Measurements from ENCODE around the gene DOP1A.

GRCh38 chr6:83057705-83058321, 9.7 kb upstream of the DOP1A start:
- TF ChIP-seq CTCF (IDR thresholded peaks at IDR 0.05), result peak; percentile 22 to 56 (median 40)
- no peak for TF ChIP-seq POLR2A (IDR thresholded peaks at IDR 0.05)

Measured in tibial nerve (tissue), 3 donors.